ENCODE data around the gene SLC17A8.
"Not testable (repeated sequence)": the region's sequence is repeated elsewhere in the genome, so short reads cannot be mapped to it uniquely, and the experiment has no call there.

Gene SLC17A8

DNA sequence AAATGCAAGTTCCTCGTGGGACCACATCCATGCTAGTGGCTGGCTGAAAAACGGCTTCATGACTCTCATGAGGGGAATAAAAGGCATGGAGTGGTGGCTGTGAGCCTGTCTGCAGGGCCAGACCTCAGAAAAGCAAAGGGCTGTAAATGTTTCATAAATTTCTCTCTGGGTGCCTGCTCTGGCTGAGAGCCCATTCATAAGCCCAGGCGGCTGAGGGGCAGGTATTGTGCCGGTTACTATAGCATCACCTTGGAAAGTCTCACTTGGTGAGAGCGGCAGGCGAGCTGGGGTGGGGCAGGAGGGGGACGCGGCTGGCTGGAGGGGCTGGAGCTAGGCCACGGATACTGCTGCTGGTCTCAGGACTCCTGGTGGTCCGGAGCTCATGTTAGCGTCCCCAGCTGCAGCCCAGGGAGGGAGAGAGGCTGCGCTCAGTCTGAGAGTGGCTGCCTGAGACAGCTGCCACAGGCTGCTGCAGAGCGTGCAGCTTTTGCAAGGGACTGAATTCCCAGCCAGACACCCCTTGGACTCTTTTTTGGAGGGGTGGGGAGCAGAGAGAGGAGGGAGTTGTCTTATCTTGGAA, at the start of gene SLC17A8:
Gene SLC17A8 (plus strand): TSS at position 431 of the 580 bp plus-strand sequence. CDS start 318 bp downstream, outside the sequence.
- TF ChIP-seq, protein P1, sequence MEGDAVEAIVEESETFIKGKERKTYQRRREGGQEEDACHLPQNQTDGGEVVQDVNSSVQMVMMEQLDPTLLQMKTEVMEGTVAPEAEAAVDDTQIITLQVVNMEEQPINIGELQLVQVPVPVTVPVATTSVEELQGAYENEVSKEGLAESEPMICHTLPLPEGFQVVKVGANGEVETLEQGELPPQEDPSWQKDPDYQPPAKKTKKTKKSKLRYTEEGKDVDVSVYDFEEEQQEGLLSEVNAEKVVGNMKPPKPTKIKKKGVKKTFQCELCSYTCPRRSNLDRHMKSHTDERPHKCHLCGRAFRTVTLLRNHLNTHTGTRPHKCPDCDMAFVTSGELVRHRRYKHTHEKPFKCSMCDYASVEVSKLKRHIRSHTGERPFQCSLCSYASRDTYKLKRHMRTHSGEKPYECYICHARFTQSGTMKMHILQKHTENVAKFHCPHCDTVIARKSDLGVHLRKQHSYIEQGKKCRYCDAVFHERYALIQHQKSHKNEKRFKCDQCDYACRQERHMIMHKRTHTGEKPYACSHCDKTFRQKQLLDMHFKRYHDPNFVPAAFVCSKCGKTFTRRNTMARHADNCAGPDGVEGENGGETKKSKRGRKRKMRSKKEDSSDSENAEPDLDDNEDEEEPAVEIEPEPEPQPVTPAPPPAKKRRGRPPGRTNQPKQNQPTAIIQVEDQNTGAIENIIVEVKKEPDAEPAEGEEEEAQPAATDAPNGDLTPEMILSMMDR (IDR thresholded peaks at IDR 0.05; ENCODE audit: insufficient read depth, missing control alignments): no peak
- FAIRE-seq: no peak
- DNase-seq (ENCODE audit: insufficient read length, low spot score): no peak

- DNase-seq (ENCODE audit: insufficient read length, low spot score); FAIRE-seq: not testable (repeated sequence)
Observed at GRCh38 chr12:100308138-100308537, 48.7 kb upstream of the SLC17A8 start.

DNA sequence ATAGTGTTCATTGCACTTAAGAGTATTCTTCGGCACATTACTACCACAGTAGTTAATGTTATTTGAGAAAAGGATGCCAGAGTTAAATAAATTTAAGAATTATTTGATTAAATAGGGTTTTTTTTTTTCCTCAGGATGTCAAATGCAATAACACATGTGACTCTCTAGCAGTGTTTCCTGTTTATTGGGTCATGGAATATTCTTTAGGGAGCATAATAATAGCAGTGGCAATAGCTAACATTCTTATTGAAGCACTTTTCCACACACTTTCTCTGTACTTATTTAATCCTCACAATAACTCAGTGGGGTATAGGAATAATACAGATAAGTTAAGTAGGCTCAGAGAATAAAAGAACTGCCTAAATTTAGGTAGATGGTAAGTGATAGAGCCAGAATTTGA, 45.6 kb upstream of the SLC17A8 start:
- FAIRE-seq (no peak), DNase-seq (ENCODE audit: insufficient read length, low spot score) (no peak)
- TF ChIP-seq, protein P1 (IDR thresholded peaks at IDR 0.05; ENCODE audit: insufficient read depth, missing control alignments): no peak

- FAIRE-seq (no peak), DNase-seq (ENCODE audit: insufficient read length, low spot score) (no peak)
- TF ChIP-seq, protein P1 (IDR thresholded peaks at IDR 0.05; ENCODE audit: insufficient read depth, missing control alignments): no peak
Observed at GRCh38 chr12:100317371-100317770, 39.5 kb upstream of the SLC17A8 start.

GRCh38 chr12:100324498-100324897, 32.4 kb upstream of the SLC17A8 start:
- TF ChIP-seq, protein P1 (IDR thresholded peaks at IDR 0.05; ENCODE audit: insufficient read depth, missing control alignments): no peak
- FAIRE-seq: no peak
- no peak for DNase-seq (ENCODE audit: insufficient read length, low spot score)

DNA sequence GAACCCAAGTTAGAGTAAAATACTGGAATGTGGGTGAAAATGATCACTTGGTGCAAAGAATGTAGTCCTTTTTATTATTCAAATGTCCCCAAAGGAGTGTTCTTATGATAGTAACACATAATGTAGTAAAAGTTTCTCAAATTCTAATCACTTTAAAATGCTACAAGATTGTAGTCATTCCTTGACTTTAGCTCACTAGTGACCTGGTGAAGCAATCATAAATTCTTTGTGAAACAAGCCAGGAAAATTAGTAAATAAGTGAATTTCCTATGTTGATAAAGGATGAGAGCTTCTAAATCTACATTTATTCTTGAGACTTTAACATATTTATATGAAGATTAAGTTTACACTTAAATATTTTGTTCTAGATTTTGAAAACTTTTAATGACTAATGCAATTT, 30.7 kb upstream of the SLC17A8 start:
- FAIRE-seq: peak; percentile 11
- TF ChIP-seq, protein P1 (IDR thresholded peaks at IDR 0.05; ENCODE audit: insufficient read depth, missing control alignments): no peak
- DNase-seq (ENCODE audit: insufficient read length, low spot score): no peak

GRCh38 chr12:100329800-100330199, 27.1 kb upstream of the SLC17A8 start:
- no peak for DNase-seq (ENCODE audit: insufficient read length, low spot score)
- no peak for FAIRE-seq
- TF ChIP-seq, protein P1 (IDR thresholded peaks at IDR 0.05; ENCODE audit: insufficient read depth, missing control alignments): no peak

DNA sequence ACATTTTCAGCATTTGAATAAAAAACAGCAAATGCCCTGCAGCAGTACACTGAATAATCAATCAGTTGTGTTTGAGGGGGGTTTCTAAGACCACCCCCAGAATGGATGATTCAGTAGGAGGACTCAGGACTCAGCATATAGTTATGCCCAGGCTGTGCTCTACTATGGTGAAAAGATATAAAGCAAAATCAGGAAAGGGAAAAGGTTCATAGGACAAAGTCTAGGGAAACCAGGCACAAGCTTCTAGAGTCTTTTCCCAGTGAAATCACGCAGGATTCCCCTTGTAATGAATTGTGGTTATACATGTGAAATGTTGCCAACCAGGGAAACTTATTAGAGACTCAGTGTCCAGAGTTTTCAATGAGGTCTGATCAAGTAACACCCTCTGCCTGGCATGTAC, 25.0 kb upstream of the SLC17A8 start:
- DNase-seq (ENCODE audit: insufficient read length, low spot score): no peak

More for the DNA sequence above, 25.0 kb upstream of the SLC17A8 start:
- FAIRE-seq: no peak
- TF ChIP-seq, protein P1 (IDR thresholded peaks at IDR 0.05; ENCODE audit: insufficient read depth, missing control alignments): no peak

All from D721Med (cell line).